ENCODE data around the gene DUSP28. TPM values are rescaled to one million over a fixed set of nuclear protein-coding genes. Genes with fewer than 3 reads are reported as not detected.

The DUSP28 gene
- total RNA-seq, 2 experiments from 2014 or later = 7.9 to 9.3 TPM

DNA sequence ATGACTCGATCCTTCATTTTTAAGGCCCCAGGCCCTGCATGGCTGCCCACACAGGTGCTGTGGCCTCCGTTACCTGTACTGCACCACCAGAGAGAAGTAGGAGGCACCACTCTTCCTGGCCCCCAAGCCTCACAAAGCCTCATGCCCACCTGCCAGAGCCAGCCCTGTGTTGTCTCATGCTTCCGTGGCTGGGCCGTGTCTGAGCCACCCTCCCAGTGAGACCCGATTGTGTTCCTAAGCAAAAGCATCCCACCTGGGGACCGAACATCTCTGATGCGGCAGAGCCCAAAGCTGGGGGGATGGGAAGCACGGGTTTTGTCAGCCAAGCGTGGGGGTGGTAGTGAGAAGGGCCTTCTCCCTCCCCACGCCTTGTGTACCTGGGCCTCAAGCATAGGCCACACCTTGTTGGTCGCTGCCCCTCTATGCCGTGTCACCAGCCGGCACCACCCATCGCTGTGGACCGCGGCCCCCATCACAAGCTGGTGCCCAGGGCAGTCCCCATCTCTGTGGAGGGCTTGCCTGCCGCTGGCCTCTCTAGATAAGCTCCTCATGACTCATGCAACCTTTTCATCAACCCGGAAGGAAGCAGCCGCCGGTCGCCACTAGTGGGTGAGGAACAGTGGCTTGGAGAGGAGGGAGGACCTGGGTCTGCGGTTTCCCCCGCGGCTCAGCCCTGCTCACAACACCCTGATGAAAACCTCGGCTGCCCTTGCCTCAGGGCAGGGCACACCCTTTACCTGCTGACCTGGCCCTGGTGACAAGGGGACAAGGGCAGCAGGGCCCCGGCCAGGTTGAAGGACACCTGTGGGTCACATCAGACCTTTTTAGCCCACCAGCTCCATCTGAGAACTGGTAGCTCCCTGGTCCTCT is 5.4 kb downstream of the DUSP28 start:
- POLR2A ChIA-PET = interaction anchor here (0.9 to 5.1 kb wide), 19 partner anchors 8 to 1121 kb away, joined by 3 to 127 read pairs (median 6); partner anchors contain the start of genes ANKMY1, CAPN10, DTYMK and GPR35
- Mint-ChIP-seq H3K4me3 (peak overlapping the region; percentile 94), H3K27me3 (no peaks in the 10 kb centered on the region), H3K36me3 (ENCODE audit: low read depth) (peaks cover 57% of the 10 kb centered on the region), H3K4me1 (peaks cover 66% of the 10 kb centered on the region), H3K27ac (peak overlapping the region; percentile 97), H3K9me3 (no peaks in the 10 kb centered on the region)
- DNase-seq = peak; percentile 96
- CTCF ChIA-PET = interaction anchor here (0.8 to 4.6 kb wide), 16 partner anchors 9 to 751 kb away, joined by 3 to 98 read pairs (median 8); partner anchors contain the start of genes ANKMY1, CAPN10 and GPR35

DNA sequence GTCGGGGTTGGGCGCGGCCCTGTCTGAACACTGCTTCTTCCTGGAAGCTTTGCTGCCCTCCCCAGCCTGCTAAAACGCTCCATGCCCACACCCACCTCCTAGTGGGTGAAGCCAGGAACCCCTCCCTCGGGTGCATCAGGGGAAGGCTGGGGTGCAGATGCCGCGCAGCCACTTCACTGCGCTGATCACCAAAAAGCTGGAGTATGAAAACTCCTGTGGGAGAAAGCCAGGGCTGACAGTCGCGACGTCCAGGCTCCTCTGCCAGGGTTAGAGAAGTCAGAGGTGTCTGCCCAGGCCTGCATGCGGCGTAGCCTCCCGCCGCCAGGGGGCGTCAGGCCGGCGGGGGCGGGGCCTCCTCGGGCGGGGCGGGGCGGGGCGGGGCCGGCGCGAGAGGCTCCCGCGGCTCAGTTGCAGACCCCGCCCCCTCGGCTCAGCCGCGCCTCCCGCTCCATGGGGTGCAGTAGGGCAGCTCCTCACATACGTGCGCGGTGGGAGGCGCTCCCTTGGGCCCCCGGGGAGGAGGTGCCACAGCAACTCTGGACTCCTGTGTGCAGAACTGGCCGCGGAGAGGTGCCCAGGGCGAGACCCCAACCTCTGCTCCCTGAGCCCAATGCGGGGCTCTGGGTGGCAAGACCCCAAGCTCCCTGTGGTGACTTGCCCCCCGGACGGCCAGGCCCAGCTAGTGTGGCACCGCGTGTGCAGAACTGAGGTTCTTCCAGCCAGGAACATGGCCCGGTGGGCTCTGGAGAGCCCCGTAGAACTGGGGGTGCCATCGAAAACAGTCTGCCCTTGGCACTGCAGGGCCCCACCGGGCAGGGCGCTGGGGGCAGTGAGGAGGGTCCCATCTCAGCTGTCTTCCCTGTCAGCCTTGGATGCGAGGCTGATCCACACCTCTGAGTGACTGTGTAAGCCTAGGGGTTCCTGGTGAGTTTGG is 6.3 kb downstream of the DUSP28 start:
- Mint-ChIP-seq H3K4me1 (peaks cover 71% of the 10 kb centered on the region), H3K27ac (peak overlapping the region; percentile 97), H3K9me3 (no peaks in the 10 kb centered on the region), H3K27me3 (no peaks in the 10 kb centered on the region), H3K4me3 (peak overlapping the region; percentile 94), H3K36me3 (ENCODE audit: low read depth) (peaks cover 57% of the 10 kb centered on the region)
- peak; percentile 97 for DNase-seq
- ChIA-PET POLR2A (interaction anchor here (1.0 to 5.1 kb wide), 16 partner anchors 9 to 536 kb away, joined by 3 to 127 read pairs (median 8); partner anchors contain the start of genes ANKMY1, CAPN10, GPR35 and MTERF4), CTCF (interaction anchor here (0.8 to 4.6 kb wide), 16 partner anchors 10 to 750 kb away, joined by 3 to 98 read pairs (median 8); partner anchors contain the start of genes ANKMY1, CAPN10 and GPR35)

GRCh38 chr2:240567137-240567871 is 7.1 kb downstream of the DUSP28 start:
- CTCF ChIA-PET = interaction anchor here (1.4 to 4.6 kb wide), 8 partner anchors 10 to 60 kb away, joined by 4 to 98 read pairs (median 16); partner anchors contain the start of genes ANKMY1, CAPN10 and GPR35

DNA sequence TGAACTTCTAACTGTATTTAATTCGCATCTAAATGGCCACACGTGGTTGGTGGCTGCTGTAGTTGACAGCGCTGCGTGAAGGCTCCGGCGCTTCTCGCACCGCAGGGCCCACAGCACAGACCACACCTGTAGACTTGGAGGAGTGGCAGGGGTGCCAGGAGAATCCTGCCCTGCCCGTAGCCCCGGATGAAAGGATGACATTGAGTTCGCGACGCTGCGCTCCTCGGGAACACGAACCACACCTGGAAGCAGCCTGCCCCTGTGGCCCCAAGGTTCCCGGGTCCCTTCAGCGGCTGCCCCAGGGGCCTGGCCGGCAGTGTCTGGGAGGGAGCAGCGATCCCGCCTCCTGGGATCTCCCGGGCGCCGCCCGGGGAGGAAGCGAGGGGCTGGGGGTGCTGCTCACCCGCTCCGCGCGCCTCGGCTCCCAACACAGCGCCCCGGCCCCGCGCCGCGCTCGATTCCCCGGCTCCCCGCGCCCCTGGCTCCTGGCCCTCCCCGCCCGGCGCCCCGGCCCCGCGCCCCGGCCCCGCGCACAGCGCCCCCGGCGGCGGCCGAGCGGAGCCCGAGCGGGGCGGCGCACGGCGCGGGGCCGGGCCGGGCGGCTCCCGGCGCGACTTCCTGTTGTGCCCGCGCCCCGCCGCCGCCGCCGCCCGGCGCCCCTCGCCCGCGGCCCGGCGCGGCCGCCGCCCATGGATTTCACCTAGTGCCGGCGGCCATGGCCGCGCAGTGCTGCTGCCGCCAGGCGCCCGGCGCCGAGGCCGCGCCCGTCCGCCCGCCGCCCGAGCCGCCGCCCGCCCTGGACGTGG is 7.9 kb downstream of the DUSP28 start, which contains the start of gene RNPEPL1:
Gene RNPEPL1, plus strand, starts transcription at position 613 of the 806 bp plus-strand sequence. Its CDS starts 103 bp downstream, at position 716.
- ChIA-PET POLR2A (interaction anchor here (1.3 to 5.1 kb wide), 10 partner anchors 7 to 54 kb away, joined by 3 to 127 read pairs (median 18); partner anchors contain the start of genes ANKMY1, CAPN10 and DUSP28), CTCF (interaction anchor here (1.1 to 4.6 kb wide), 6 partner anchors 12 to 54 kb away, joined by 7 to 98 read pairs (median 14); partner anchors contain the start of gene CAPN10)
- Mint-ChIP-seq H3K36me3 (ENCODE audit: low read depth) (peaks cover 44% of the 10 kb centered on the region), H3K9me3 (no peaks in the 10 kb centered on the region), H3K27me3 (no peaks in the 10 kb centered on the region), H3K4me3 (peak within 1 kb of the TSS; percentile 94), H3K4me1 (peaks cover 63% of the 10 kb centered on the region), H3K27ac (peak within 1 kb of the TSS; percentile 97)
- DNase-seq = peak; percentile 68

More at GRCh38 chr2:240567137-240567871, 7.1 kb downstream of the DUSP28 start:
- Mint-ChIP-seq H3K27me3 (no peaks in the 10 kb centered on the region), H3K4me3 (peak overlapping the region; percentile 94), H3K36me3 (ENCODE audit: low read depth) (peaks cover 52% of the 10 kb centered on the region), H3K9me3 (no peaks in the 10 kb centered on the region), H3K4me1 (peaks cover 71% of the 10 kb centered on the region), H3K27ac (peak overlapping the region; percentile 97)
- POLR2A ChIA-PET = interaction anchor here (1.8 to 5.1 kb wide), 9 partner anchors 10 to 535 kb away, joined by 6 to 127 read pairs (median 19); partner anchors contain the start of genes ANKMY1, CAPN10, GPR35 and MTERF4
- peak; percentile 59 for DNase-seq

DNA sequence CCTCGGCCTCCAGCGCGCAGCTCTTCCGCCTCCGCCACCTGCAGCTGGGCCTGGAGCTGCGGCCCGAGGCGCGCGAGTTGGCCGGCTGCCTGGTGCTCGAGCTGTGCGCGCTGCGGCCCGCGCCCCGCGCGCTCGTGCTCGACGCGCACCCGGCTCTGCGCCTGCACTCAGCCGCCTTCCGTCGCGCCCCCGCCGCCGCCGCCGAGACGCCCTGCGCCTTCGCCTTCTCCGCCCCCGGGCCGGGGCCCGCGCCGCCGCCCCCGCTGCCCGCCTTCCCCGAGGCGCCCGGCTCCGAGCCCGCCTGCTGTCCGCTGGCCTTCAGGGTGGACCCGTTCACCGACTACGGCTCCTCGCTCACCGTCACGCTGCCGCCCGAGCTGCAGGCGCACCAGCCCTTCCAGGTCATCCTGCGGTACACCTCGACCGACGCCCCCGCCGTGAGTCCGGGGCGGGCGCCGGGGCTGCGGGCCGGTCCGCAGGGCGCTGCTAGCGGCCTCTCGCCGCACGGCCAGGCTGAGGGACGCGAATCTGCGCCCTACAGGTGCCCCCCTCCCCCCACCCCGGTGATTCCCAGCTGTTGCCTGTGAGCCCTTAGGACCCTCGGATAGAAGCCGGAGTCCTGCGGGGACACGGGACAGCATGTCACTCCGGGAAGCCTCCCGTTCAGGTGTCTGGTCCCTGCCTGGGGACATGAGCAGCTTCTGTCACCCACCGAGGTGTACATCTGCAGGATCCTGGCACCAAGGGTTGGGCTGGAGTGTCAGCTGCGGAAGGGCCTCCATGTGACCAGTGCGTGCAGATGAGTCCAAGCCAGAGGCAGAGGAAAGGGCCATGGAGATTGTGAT is 8.7 kb downstream of the DUSP28 start:
- ChIA-PET CTCF (interaction anchor here (1.1 to 2.1 kb wide), 3 partner anchors 11 to 55 kb away, joined by 7 to 17 read pairs (median 9); partner anchors contain the start of gene CAPN10), POLR2A (interaction anchor here (0.6 to 2.1 kb wide), 6 partner anchors 8 to 19 kb away, joined by 3 to 19 read pairs (median 11); partner anchors contain the start of genes CAPN10 and DUSP28)
- Mint-ChIP-seq H3K27ac (peak overlapping the region; percentile 79), H3K4me1 (peaks cover 55% of the 10 kb centered on the region), H3K36me3 (ENCODE audit: low read depth) (peaks cover 36% of the 10 kb centered on the region), H3K27me3 (no peaks in the 10 kb centered on the region), H3K9me3 (no peaks in the 10 kb centered on the region), H3K4me3 (peak overlapping the region; percentile 90)
- DNase-seq = peak; percentile 56

- DNase-seq = no peak
- Mint-ChIP-seq H3K4me3 (peak overlapping the region; percentile 90), H3K27ac (peak overlapping the region; percentile 79), H3K4me1 (peaks cover 48% of the 10 kb centered on the region), H3K36me3 (ENCODE audit: low read depth) (peaks cover 33% of the 10 kb centered on the region), H3K9me3 (no peaks in the 10 kb centered on the region), H3K27me3 (no peaks in the 10 kb centered on the region)
- POLR2A ChIA-PET = interaction anchor here (0.6 to 2.1 kb wide), 6 partner anchors 8 to 18 kb away, joined by 3 to 19 read pairs (median 11); partner anchors contain the start of genes CAPN10 and DUSP28
- CTCF ChIA-PET = interaction anchor here (1.7 to 2.1 kb wide), 2 partner anchors 10 to 55 kb away, joined by 9 to 17 read pairs; no protein-coding TSS in a partner anchor
Observed at GRCh38 chr2:240569523-240569997, 9.4 kb downstream of the DUSP28 start.

GRCh38 chr2:240569998-240570530 is 9.9 kb downstream of the DUSP28 start:
- POLR2A ChIA-PET = interaction anchor here (1.2 to 2.1 kb wide), 3 partner anchors 8 to 16 kb away, joined by 3 to 19 read pairs (median 8); partner anchors contain the start of gene CAPN10
- Mint-ChIP-seq H3K4me3 (peak overlapping the region; percentile 90), H3K36me3 (ENCODE audit: low read depth) (peaks cover 31% of the 10 kb centered on the region), H3K9me3 (no peaks in the 10 kb centered on the region), H3K27ac (peak overlapping the region; percentile 79), H3K27me3 (no peaks in the 10 kb centered on the region), H3K4me1 (peaks cover 43% of the 10 kb centered on the region)
- CTCF ChIA-PET = interaction anchor here (2.1 kb wide), 1 partner anchor 10 kb away, joined by 17 read pairs; no protein-coding TSS in a partner anchor
- DNase-seq = no peak

- peaks cover 36% of the 10 kb centered on the region for H3K4me1 Mint-ChIP-seq
- ChIA-PET CTCF (no interaction called here), POLR2A (interaction anchor here (1.2 kb wide), 1 partner anchor 16 kb away, joined by 3 read pairs; the partner anchor contains the start of gene CAPN10)
- H3K36me3 Mint-ChIP-seq (ENCODE audit: low read depth) = peaks cover 24% of the 10 kb centered on the region
- H3K9me3 Mint-ChIP-seq = no peaks in the 10 kb centered on the region
- H3K4me3 Mint-ChIP-seq = peak overlapping the region; percentile 90
- H3K27ac Mint-ChIP-seq = peak overlapping the region; percentile 79
- no peak for DNase-seq
- no peaks in the 10 kb centered on the region for H3K27me3 Mint-ChIP-seq
Observed at GRCh38 chr2:240570531-240571313, 10.6 kb downstream of the DUSP28 start.

DNA sequence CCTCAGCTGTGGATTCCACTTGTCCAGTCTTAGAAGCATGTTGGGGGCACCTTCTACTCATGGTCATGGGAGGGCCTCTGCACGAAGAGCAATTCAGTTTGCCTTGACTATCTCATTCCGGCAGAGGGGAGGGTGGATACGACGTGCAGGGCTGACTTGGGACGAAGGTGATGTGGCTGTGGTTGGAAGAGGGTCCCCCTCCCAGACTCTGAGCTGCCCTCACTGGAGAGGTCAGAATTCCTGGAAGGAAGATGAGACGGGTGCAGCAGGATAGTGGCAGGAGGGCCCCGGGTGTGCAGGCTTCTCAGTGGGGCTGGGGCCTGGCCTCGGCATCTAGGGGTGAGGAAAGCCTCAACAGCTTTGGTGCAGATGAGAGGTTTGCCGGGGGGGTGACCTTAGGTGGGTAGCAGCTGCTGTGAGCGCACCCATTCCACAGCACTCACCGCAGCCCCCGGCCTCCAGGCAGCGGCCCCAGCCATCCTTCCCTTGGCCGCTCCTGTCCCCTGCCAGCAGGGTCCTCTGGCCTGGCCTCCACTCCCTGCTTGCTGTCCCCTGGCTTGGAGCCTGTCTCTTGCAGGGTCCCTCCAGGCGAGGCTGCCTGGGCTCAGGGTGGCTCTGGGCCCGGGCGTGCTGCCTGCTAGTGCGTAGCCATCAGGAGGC is 11.3 kb downstream of the DUSP28 start:
- peaks cover 36% of the 10 kb centered on the region for H3K4me1 Mint-ChIP-seq
- H3K9me3 Mint-ChIP-seq = no peaks in the 10 kb centered on the region
- DNase-seq = no peak
- H3K4me3 Mint-ChIP-seq = peak overlapping the region; percentile 90
- ChIA-PET CTCF (no interaction called here), POLR2A (interaction anchor here (1.2 to 1.5 kb wide), 3 partner anchors 10 to 15 kb away, joined by 3 to 7 read pairs (median 3); partner anchors contain the start of gene CAPN10)
- peak overlapping the region; percentile 45 for H3K27ac Mint-ChIP-seq
- peaks cover 23% of the 10 kb centered on the region for H3K36me3 Mint-ChIP-seq (ENCODE audit: low read depth)
- H3K27me3 Mint-ChIP-seq = no peaks in the 10 kb centered on the region

Measured in activated CD4-positive, alpha-beta memory T cell treated with anti-CD3 and anti-CD28 coated beads, Interleukin-2, amount 10 ng/mL, durations not matched to agents 7 days and 5 days (primary cell).